GM10266 (cell line): Measurements from ENCODE around the gene G3BP2.
"Not testable (repeated sequence)": the region's sequence is repeated elsewhere in the genome, so short reads cannot be mapped to it uniquely, and the experiment has no call there.

ENCODE experiments used
- DNase-seq: peaks from one replicate; pipeline ENCODE4 v3.0.0; 2012; ENCODE audit errors: extremely low spot score
- TF ChIP-seq, protein P1 (sequence below): IDR thresholded peaks from 2 replicates; pipeline ENCODE4 v1.5.1; 2012; ENCODE audit warnings: mild to moderate bottlenecking, low read depth; ENCODE audit not compliant: control insufficient read depth, insufficient read depth; ENCODE audit errors: missing control alignments

G3BP2 gene

GRCh38 chr4:75673027-75673958, at the start of gene G3BP2:
G3BP2 (minus strand) TSS chr4:75673411; CDS start chr4:75662025, 11,386 bp downstream.
- TF ChIP-seq, protein P1, sequence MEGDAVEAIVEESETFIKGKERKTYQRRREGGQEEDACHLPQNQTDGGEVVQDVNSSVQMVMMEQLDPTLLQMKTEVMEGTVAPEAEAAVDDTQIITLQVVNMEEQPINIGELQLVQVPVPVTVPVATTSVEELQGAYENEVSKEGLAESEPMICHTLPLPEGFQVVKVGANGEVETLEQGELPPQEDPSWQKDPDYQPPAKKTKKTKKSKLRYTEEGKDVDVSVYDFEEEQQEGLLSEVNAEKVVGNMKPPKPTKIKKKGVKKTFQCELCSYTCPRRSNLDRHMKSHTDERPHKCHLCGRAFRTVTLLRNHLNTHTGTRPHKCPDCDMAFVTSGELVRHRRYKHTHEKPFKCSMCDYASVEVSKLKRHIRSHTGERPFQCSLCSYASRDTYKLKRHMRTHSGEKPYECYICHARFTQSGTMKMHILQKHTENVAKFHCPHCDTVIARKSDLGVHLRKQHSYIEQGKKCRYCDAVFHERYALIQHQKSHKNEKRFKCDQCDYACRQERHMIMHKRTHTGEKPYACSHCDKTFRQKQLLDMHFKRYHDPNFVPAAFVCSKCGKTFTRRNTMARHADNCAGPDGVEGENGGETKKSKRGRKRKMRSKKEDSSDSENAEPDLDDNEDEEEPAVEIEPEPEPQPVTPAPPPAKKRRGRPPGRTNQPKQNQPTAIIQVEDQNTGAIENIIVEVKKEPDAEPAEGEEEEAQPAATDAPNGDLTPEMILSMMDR: no peak
- peak; percentile 92 for DNase-seq

GRCh38 chr4:75722417-75722816, 49.2 kb upstream of the G3BP2 start:
- DNase-seq: no peak
- TF ChIP-seq, protein P1: no peak

GRCh38 chr4:75718529-75718928, 45.3 kb upstream of the G3BP2 start:
- no peak for DNase-seq
- TF ChIP-seq, protein P1: no peak

GRCh38 chr4:75717408-75717807, 44.2 kb upstream of the G3BP2 start:
- DNase-seq: no peak
- TF ChIP-seq, protein P1: no peak

DNA sequence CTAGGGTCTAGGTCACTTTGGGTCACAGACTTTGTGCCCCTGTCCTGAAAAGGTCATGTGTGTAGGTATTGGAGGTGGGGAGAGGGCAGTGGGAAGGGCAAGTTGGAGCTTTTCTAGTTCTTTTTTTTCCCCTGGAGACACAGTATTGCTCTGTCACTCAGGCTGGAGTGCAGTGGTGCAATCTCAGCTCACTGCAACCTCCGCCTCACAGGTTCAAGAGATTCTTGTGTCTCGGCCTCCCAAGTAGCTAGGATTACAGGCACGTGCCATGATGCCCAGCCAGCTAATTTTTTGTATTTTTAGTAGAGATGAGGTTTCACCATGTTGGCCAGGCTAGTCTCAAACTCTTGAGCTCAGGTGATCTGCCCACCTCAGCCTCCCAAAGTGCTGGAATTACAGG, 42.8 kb upstream of the G3BP2 start:
- DNase-seq: not testable (repeated sequence)

GRCh38 chr4:75715105-75715799, 42.0 kb upstream of the G3BP2 start:
- TF ChIP-seq, protein P1: no peak
- DNase-seq: no peak

GRCh38 chr4:75714704-75715103, 41.5 kb upstream of the G3BP2 start:
- no peak for DNase-seq
- TF ChIP-seq, protein P1: no peak
